Testis (tissue), 2 donors: ENCODE data around the gene FOXL2.

ENCODE experiments used
- CTCF ChIP-seq, 3 experiments: fragments of 450-650 bp in 2 of 3; fragments of 200-600 bp in 1 of 3; sonication (generic) in 1 of 3; IDR thresholded peaks; one replicate each; pipeline ENCODE4 v1.5.1; 2016 to 2019; ENCODE audit warnings: antibody characterized with exemption in 3 of 3, mild to moderate bottlenecking in 2 of 3, moderate library complexity in 1 of 3
- POLR2A ChIP-seq: fragments of 450-650 bp; IDR thresholded peaks from one replicate; pipeline ENCODE4 v1.6.1; 2017; ENCODE audit warnings: antibody characterized with exemption, mild to moderate bottlenecking, moderate library complexity

- TF ChIP-seq CTCF (IDR thresholded peaks at IDR 0.05) (no peak), POLR2A (no peak)
These were observed 44.8 kb downstream of the FOXL2 start for GRCh38 chr3:138902171-138902570.
